Measurements from ENCODE around the gene LGI4.

GRCh38 chr19:35085947-35086346 is 48.9 kb downstream of the LGI4 start:
- TF ChIP-seq ZFP3 (CRISPR knock-in tag; IDR thresholded peaks at IDR 0.05) (no peak), BACH2 (CRISPR knock-in tag; IDR thresholded peaks at IDR 0.05; ENCODE audit: borderline replicate concordance) (no peak), ZNF70 (CRISPR knock-in tag; IDR thresholded peaks at IDR 0.05) (no peak), ARNTL (CRISPR knock-in tag; IDR thresholded peaks at IDR 0.05; ENCODE audit: borderline replicate concordance, low read depth) (no peak)
